ENCODE results near the gene UBR4. TPM values are rescaled to one million over a fixed set of nuclear protein-coding genes. Genes with fewer than 3 reads are reported as not detected.

The UBR4 gene
- total and polyA plus RNA-seq, 10 of the 15 experiments (the other 5 are each of a cell fraction or from before 2014, with no cell fraction given), result 34.2 to 124 (median 56.2) TPM

GRCh38 chr1:19034721-19035120 lies 175.3 kb downstream of the UBR4 start (continued):
- no peak for TF ChIP-seq CUX1 (IDR thresholded peaks at IDR 0.05; ENCODE audit: insufficient replicate concordance, low read depth, low read length)
- no peak for TF ChIP-seq USF2 (IDR thresholded peaks at IDR 0.05; ENCODE audit: borderline replicate concordance, low read depth, low read length)
- no peak for TF ChIP-seq USF1 (IDR thresholded peaks at IDR 0.05; ENCODE audit: borderline replicate concordance, extremely low read length, insufficient read depth, low read depth, low read length)
- no peak for TF ChIP-seq ZBTB11 (CRISPR knock-in tag; IDR thresholded peaks at IDR 0.05)
- TF ChIP-seq SIX5 (IDR thresholded peaks at IDR 0.05; ENCODE audit: low read depth, low read length, severe bottlenecking), result no peak
- TF ChIP-seq PKNOX1 (IDR thresholded peaks at IDR 0.05), result no peak
- TF ChIP-seq MEF2B (IDR thresholded peaks at IDR 0.05; ENCODE audit: partially characterized antibody, poor library complexity, severe bottlenecking), result no peak
- no peak for TF ChIP-seq HCFC1 (IDR thresholded peaks at IDR 0.05; ENCODE audit: low read length)

All from GM12878 (cell line).